ENCODE measurements around the gene BRD2. TPM values are rescaled to one million over a fixed set of nuclear protein-coding genes. Genes with fewer than 3 reads are reported as not detected.

The BRD2 gene
- total RNA-seq, 2 experiments from 2014 or later = 327 to 333 TPM

Other genes starting within 250 kb of the BRD2 start
- gene HLA-DQA2, start 227.2 kb upstream of the BRD2 start, total RNA-seq = under 1 TPM; 0.48 to 0.55 TPM
- under 1 TPM in 1 of 2 experiments, not detected in 1; 0.36 TPM for gene HLA-DQB2, start 205.1 kb upstream of the BRD2 start, total RNA-seq
- 1 to 10 TPM in 1 of 2 experiments, under 1 TPM in 1; 0.72 to 1.2 TPM for gene HLA-DOB, start 151.6 kb upstream of the BRD2 start, total RNA-seq
- gene TAP2, start 129.9 kb upstream of the BRD2 start, total RNA-seq = 100 to 1,000 TPM; 178 to 199 TPM
- gene PSMB8, start 124.5 kb upstream of the BRD2 start, total RNA-seq = 100 to 1,000 TPM; 295 TPM
- 100 to 1,000 TPM; 296 to 298 TPM for gene TAP1, start 114.9 kb upstream of the BRD2 start, total RNA-seq
- gene PSMB9, start 114.4 kb upstream of the BRD2 start, total RNA-seq = 100 to 1,000 TPM; 206 to 207 TPM
- 1 to 10 TPM; 2.2 to 2.6 TPM for gene HLA-DMB, start 27.6 kb upstream of the BRD2 start, total RNA-seq
- gene HLA-DMA, start 15.5 kb upstream of the BRD2 start, total RNA-seq = 10 to 100 TPM in 1 of 2 experiments, 1 to 10 TPM in 1; 9.9 to 11.7 TPM
- 1 to 10 TPM; 3.6 to 4.8 TPM for gene HLA-DOA, start 41.0 kb downstream of the BRD2 start, total RNA-seq
- 10 to 100 TPM; 43.5 to 46.9 TPM for gene HLA-DPA1, start 105.1 kb downstream of the BRD2 start, total RNA-seq
- gene HLA-DPB1, start 107.4 kb downstream of the BRD2 start, total RNA-seq = 10 to 100 TPM; 10.4 to 10.9 TPM
- gene COL11A2, start 223.9 kb downstream of the BRD2 start, total RNA-seq = 1 to 10 TPM; 1.1 TPM
- gene RXRB, start 232.1 kb downstream of the BRD2 start, total RNA-seq = 10 to 100 TPM; 43.8 to 44.2 TPM
- gene SLC39A7, start 232.3 kb downstream of the BRD2 start, total RNA-seq = 10 to 100 TPM; 60.1 to 62.4 TPM
- gene HSD17B8, start 236.1 kb downstream of the BRD2 start, total RNA-seq = 10 to 100 TPM; 20.6 to 25.4 TPM
- gene RING1, start 239.9 kb downstream of the BRD2 start, total RNA-seq = 10 to 100 TPM; 36.4 to 38.8 TPM

All from activated CD8-positive, alpha-beta memory T cell treated with anti-CD3 and anti-CD28 coated beads for 36 hours (primary cell).